ENCODE results near the gene NFATC2. TPM values are rescaled to one million over a fixed set of nuclear protein-coding genes. Genes with fewer than 3 reads are reported as not detected.
A peak's percentile ranks its signal among the peaks of the same experiment; 100 is the strongest.

The NFATC2 gene
- total and polyA plus RNA-seq, 2 of the 8 experiments (the other 6 are each of a cell fraction or from before 2014, with no cell fraction given): 0.27 to 0.91 TPM

DNA sequence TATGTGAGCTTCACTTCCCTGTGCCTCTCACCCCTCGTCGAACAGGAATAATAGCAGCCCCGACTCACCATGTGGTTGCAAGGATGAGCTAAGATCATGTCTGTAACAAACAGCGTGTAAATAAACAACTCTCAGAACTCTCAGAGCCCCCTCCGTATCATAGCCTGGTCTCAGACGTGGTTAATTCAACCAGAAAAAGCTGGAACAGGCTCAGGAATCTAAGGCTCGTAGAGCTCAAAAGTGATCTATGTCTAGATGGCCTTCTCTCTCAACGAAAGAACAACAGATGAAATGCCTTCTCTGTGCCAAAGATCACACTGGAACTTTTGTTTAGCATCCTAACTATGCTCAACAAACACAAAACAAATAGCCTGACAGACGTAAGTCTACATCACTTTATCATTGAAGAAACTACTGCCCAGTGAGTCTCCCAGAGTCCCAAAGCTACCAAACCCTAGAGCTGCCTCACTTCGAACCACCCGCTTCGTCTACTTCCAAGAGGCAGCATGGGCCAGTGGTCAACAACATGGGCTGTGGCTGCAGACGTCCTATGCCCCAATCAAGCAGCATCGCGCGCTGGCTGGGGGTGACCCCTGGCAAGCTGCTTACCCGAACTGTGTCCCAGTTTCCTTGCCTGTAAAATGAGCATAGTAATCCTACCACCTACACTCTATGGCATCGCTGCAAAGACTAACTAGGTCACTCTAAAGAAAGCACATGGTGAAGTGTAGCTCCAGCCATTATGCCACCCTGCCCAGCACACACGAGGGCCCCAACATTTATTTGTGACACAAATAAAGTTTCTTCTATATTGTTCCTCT lies 35.1 kb downstream of the NFATC2 start:
- H4K8ac ChIP-seq (ENCODE audit: extremely low read depth, insufficient read depth, low read length): no peak overlapping the region
- no peaks in the 10 kb centered on the region for H3K79me2 ChIP-seq (ENCODE audit: control insufficient read depth in 1 of 2, insufficient read depth in 2 of 2, low read length in 2 of 2)
- H2BK120ac ChIP-seq (replicated peaks; ENCODE audit: low read depth, low read length): no peak overlapping the region
- no peak for FAIRE-seq
- H3K4me2 ChIP-seq (ENCODE audit: insufficient read depth in 1 of 2, low read depth in 2 of 2, low read length in 2 of 2): no peak overlapping the region
- no peaks in the 10 kb centered on the region for H3K9me3 ChIP-seq (ENCODE audit: insufficient read depth in 2 of 2, low read depth in 1 of 2, low read length in 1 of 2)
- no peaks in the 10 kb centered on the region for H3K36me3 ChIP-seq (ENCODE audit: control insufficient read depth in 2 of 4, insufficient read depth in 4 of 4, low read length in 3 of 4)
- no peak overlapping the region for H4K91ac ChIP-seq (replicated peaks; ENCODE audit: insufficient read length, low read length)
- H3K27ac ChIP-seq (ENCODE audit: low read depth, low read length): no peak overlapping the region
- H3K4me1 ChIP-seq (replicated peaks in 1 of 4; ENCODE audit: control insufficient read depth in 3 of 4, insufficient read depth in 4 of 4, low read length in 3 of 4): no peaks in the 10 kb centered on the region
- H2AK5ac ChIP-seq (ENCODE audit: low read depth, low read length): no peak overlapping the region
- H3K4ac ChIP-seq (replicated peaks; ENCODE audit: insufficient read length, low read depth, low read length): peak overlapping the region; percentile 15
- H4K20me1 ChIP-seq (replicated peaks in 1 of 2; ENCODE audit: control insufficient read depth in 1 of 2, insufficient read depth in 2 of 2, low read length in 2 of 2): no peaks in the 10 kb centered on the region
- H2BK5ac ChIP-seq (ENCODE audit: low read depth, low read length): no peak overlapping the region
- TF ChIP-seq SIRT6 (IDR thresholded peaks at IDR 0.05; ENCODE audit: low read length) (no peak), BCL11A (IDR thresholded peaks at IDR 0.05; ENCODE audit: low read depth in 2 of 2, low read length in 2 of 2) (no peak), SIX5 (IDR thresholded peaks at IDR 0.05; ENCODE audit: low read depth, low read length) (no peak)
- TF ChIP-seq, protein P1, sequence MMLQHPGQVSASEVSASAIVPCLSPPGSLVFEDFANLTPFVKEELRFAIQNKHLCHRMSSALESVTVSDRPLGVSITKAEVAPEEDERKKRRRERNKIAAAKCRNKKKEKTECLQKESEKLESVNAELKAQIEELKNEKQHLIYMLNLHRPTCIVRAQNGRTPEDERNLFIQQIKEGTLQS (IDR thresholded peaks at IDR 0.05; ENCODE audit: insufficient read depth, low read depth, low read length): no peak
- H3K23ac ChIP-seq (ENCODE audit: insufficient read length): no peak overlapping the region
- H3K56ac ChIP-seq (replicated peaks; ENCODE audit: insufficient read length, low read depth, low read length): no peak overlapping the region
- H2BK20ac ChIP-seq (ENCODE audit: low read length): no peak overlapping the region
- no peak overlapping the region; the same call in 1 of the 2 replicates for H3K18ac ChIP-seq (ENCODE audit: extremely low read depth, low read length)
- POLR2A ChIA-PET (ENCODE audit: partially characterized antibody): interaction anchor here (1.1 kb wide), 1 partner anchor 9 kb away, joined by 3 read pairs; no protein-coding TSS in a partner anchor
- H3K27me3 ChIP-seq (replicated peaks in 1 of 4; ENCODE audit: control insufficient read depth in 3 of 4, extremely low read depth in 1 of 4, insufficient read depth in 3 of 4, low read length in 3 of 4): no peaks in the 10 kb centered on the region; a peak in 1 of 7 replicates
- no peak overlapping the region for H4K5ac ChIP-seq (ENCODE audit: insufficient read length, low read depth, low read length)
- H3K4me3 ChIP-seq (ENCODE audit: extremely low read depth in 1 of 4, insufficient read depth in 2 of 4, low read depth in 3 of 4, low read length in 4 of 4): no peak overlapping the region
- H3K14ac ChIP-seq (ENCODE audit: insufficient read length): no peak overlapping the region
- H3K79me1 ChIP-seq (ENCODE audit: low read depth, low read length): no peaks in the 10 kb centered on the region
- no peaks in the 10 kb centered on the region for H3K23me2 ChIP-seq (ENCODE audit: low read depth, low read length)
- no peak overlapping the region for H3K9ac ChIP-seq (replicated peaks in 1 of 4; ENCODE audit: extremely low read depth in 1 of 4, low read depth in 3 of 4, low read length in 3 of 4)
- H2BK12ac ChIP-seq (ENCODE audit: low read depth, low read length): no peak overlapping the region
- H2AFZ ChIP-seq (ENCODE audit: low read length): no peak overlapping the region
- CTCF ChIA-PET (ENCODE audit: partially characterized antibody): interaction anchor here (0.6 to 1.4 kb wide), 5 partner anchors 9 to 141 kb away, joined by 3 to 4 read pairs (median 4); no protein-coding TSS in a partner anchor
- 91% methylated on average over 19 of the region's 19 CpGs; no CpG with 5 or more reads in 1 of the 2 experiments for WGBS, 2 experiments (ENCODE audit: extremely low coverage in 1 of 2, insufficient coverage in 1 of 2, insufficient read length in 1 of 2, insufficient replicate concordance in 2 of 2, low coverage in 1 of 2, low lambda C conversion rate in 2 of 2, missing lambda C conversion rate in 1 of 2)
- DNase-seq (ENCODE audit: low read depth in 1 of 2, low spot score in 2 of 2): no peak
- H2BK15ac ChIP-seq (ENCODE audit: low read length): no peak overlapping the region
